ENCODE measurements around the gene TMEM26. TPM values are rescaled to one million over a fixed set of nuclear protein-coding genes. Genes with fewer than 3 reads are reported as not detected.

TMEM26 gene
- under 1 TPM in 2 of 3 donors, not detected in 1; 0.03 to 0.34 TPM for polyA plus RNA-seq

GRCh38 chr10:61452655-61453641 is at the start of gene TMEM26:
Gene TMEM26, minus strand, starts transcription at chr10:61453381. Its CDS starts 300 bp downstream, at chr10:61453081.
- H3K27ac ChIP-seq (ENCODE audit: low read depth, low read length), result no peak within 1 kb of the TSS
- 2 to 3% (median 3%) methylated on average over 53 to 58 of the region's 58 CpGs for WGBS, 3 donors

GRCh38 chr10:61500460-61500859 is 47.3 kb upstream of the TMEM26 start:
- no peak overlapping the region for H3K27ac ChIP-seq (ENCODE audit: low read depth, low read length)

- 92 to 96% (median 95%) methylated on average over 2 of the region's 2 CpGs for WGBS, 3 donors
- no peak overlapping the region for H3K27ac ChIP-seq (ENCODE audit: low read depth, low read length)
Observed at GRCh38 chr10:61492364-61492995, 39.3 kb upstream of the TMEM26 start.

GRCh38 chr10:61487506-61487905 is 34.3 kb upstream of the TMEM26 start:
- 63 to 78% (median 77%) methylated on average over 5 of the region's 5 CpGs for WGBS, 3 donors
- no peak overlapping the region for H3K27ac ChIP-seq (ENCODE audit: low read depth, low read length)

- WGBS, 3 donors, result 71 to 84% (median 83%) methylated on average over 2 of the region's 2 CpGs
- no peak overlapping the region for H3K27ac ChIP-seq (ENCODE audit: low read depth, low read length)
Observed at GRCh38 chr10:61486738-61487396, 33.7 kb upstream of the TMEM26 start.

GRCh38 chr10:61486251-61486650 is 33.1 kb upstream of the TMEM26 start:
- no peak overlapping the region for H3K27ac ChIP-seq (ENCODE audit: low read depth, low read length)
- WGBS, 3 donors, result 64 to 89% (median 73%) methylated on average over 1 of the region's 1 CpG

- 65 to 85% (median 85%) methylated on average over 3 of the region's 3 CpGs for WGBS, 3 donors
- H3K27ac ChIP-seq (ENCODE audit: low read depth, low read length), result no peak overlapping the region
Observed at GRCh38 chr10:61481597-61481996, 28.4 kb upstream of the TMEM26 start.

GRCh38 chr10:61480208-61480607 is 27.0 kb upstream of the TMEM26 start:
- H3K27ac ChIP-seq (ENCODE audit: low read depth, low read length), result no peak overlapping the region
- WGBS, 3 donors, result 22 to 73% (median 62%) methylated on average over 2 of the region's 2 CpGs

GRCh38 chr10:61478621-61479312 is 25.6 kb upstream of the TMEM26 start:
- 51 to 81% (median 68%) methylated on average over 4 of the region's 4 CpGs for WGBS, 3 donors

GRCh38 chr10:61477451-61477850 is 24.3 kb upstream of the TMEM26 start:
- 65 to 73% (median 72%) methylated on average over 1 of the region's 1 CpG for WGBS, 3 donors
- H3K27ac ChIP-seq (ENCODE audit: low read depth, low read length), result no peak overlapping the region

More at GRCh38 chr10:61478621-61479312, 25.6 kb upstream of the TMEM26 start:
- no peak overlapping the region for H3K27ac ChIP-seq (ENCODE audit: low read depth, low read length)

- WGBS, 3 donors, result 74 to 90% (median 89%) methylated on average over 1 of the region's 1 CpG
- no peak overlapping the region for H3K27ac ChIP-seq (ENCODE audit: low read depth, low read length)
Observed at GRCh38 chr10:61476529-61476928, 23.3 kb upstream of the TMEM26 start.

- WGBS, 3 donors, result 58 to 74% (median 61%) methylated on average over 3 of the region's 3 CpGs
Observed at GRCh38 chr10:61475449-61475873, 22.3 kb upstream of the TMEM26 start.

GRCh38 chr10:61472090-61472674 is 19.0 kb upstream of the TMEM26 start:
- WGBS, 3 donors, result 71 to 84% (median 73%) methylated on average over 5 of the region's 5 CpGs
- H3K27ac ChIP-seq (ENCODE audit: low read depth, low read length), result no peak overlapping the region

More at GRCh38 chr10:61475449-61475873, 22.3 kb upstream of the TMEM26 start:
- no peak overlapping the region for H3K27ac ChIP-seq (ENCODE audit: low read depth, low read length)

- WGBS, 3 donors, result 94 to 96% (median 95%) methylated on average over 2 of the region's 2 CpGs
- H3K27ac ChIP-seq (ENCODE audit: low read depth, low read length), result no peak overlapping the region
Observed at GRCh38 chr10:61471491-61471890, 18.3 kb upstream of the TMEM26 start.

- 85 to 92% (median 91%) methylated on average over 2 of the region's 2 CpGs for WGBS, 3 donors
- no peak overlapping the region for H3K27ac ChIP-seq (ENCODE audit: low read depth, low read length)
Observed at GRCh38 chr10:61470740-61471139, 17.6 kb upstream of the TMEM26 start.

GRCh38 chr10:61465901-61466632 is 12.9 kb upstream of the TMEM26 start:
- WGBS, 3 donors, result 90 to 95% (median 93%) methylated on average over 3 of the region's 3 CpGs
- H3K27ac ChIP-seq (ENCODE audit: low read depth, low read length), result no peak overlapping the region

GRCh38 chr10:61465171-61465496 is 12.0 kb upstream of the TMEM26 start:
- H3K27ac ChIP-seq (ENCODE audit: low read depth, low read length), result no peak overlapping the region
